Measurements from ENCODE around the gene THSD7B.

DNA sequence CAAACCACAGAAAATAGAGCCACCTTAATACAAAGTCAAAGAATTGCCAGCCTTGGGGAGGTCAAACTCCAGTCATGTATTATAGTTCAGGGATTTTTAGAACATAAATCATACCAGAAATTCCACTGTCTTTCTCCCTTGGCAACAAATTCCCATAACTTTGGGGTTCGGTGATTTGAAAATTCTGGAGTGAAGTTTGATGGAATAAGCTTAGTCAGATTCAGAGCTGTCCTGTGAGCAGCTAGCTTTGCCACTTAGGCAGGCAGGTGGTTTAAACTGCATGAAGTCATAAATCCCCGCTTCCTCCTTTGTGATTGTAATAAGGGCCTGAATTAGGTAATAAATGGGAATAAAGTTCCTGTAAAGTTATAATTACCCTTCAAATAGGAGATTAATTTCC is 741.9 kb downstream of the THSD7B start:
- no peak for TF ChIP-seq ZNF274 (IDR thresholded peaks at IDR 0.05; ENCODE audit: low read depth, low read length)
- TF ChIP-seq YY1 (IDR thresholded peaks at IDR 0.05; ENCODE audit: insufficient read depth, insufficient read length): no peak
- no peak for TF ChIP-seq SUZ12 (IDR thresholded peaks at IDR 0.05; ENCODE audit: extremely low read depth, insufficient read depth, insufficient read length)
